ENCODE results near the gene C11orf68. TPM values are rescaled to one million over a fixed set of nuclear protein-coding genes. Genes with fewer than 3 reads are reported as not detected.
A peak's percentile ranks its signal among the peaks of the same experiment; 100 is the strongest.

C11orf68 gene
- total RNA-seq, 1 experiment from 2014 or later: 15.7 TPM

- Histone ChIP-seq H2BK15ac (ENCODE audit: low read depth, low read length) (no peak overlapping the region), H3K79me2 (ENCODE audit: insufficient read depth, low read length) (no peaks in the 10 kb centered on the region), H3K56ac (ENCODE audit: insufficient read length, low read depth, low read length) (no peak overlapping the region), H4K91ac (ENCODE audit: insufficient read length, low read depth, low read length) (no peak overlapping the region), H3K18ac (ENCODE audit: insufficient read length, low read depth, low read length) (no peak overlapping the region), H4K20me1 (ENCODE audit: control insufficient read depth, insufficient read depth, insufficient read length) (no peaks in the 10 kb centered on the region), H4K5ac (ENCODE audit: insufficient read length, low read depth, low read length) (no peak overlapping the region), H2BK20ac (ENCODE audit: low read depth, low read length, poor library complexity, severe bottlenecking) (no peak overlapping the region), H2BK12ac (ENCODE audit: insufficient read length, low read depth, low read length) (no peak overlapping the region), H2AFZ (ENCODE audit: low read length) (no peak overlapping the region), H4K8ac (replicated peaks; ENCODE audit: insufficient read length, low read depth, low read length) (no peak overlapping the region), H3K4me2 (ENCODE audit: insufficient read depth, insufficient read length, low read length) (no peak overlapping the region), H3K27me3 (ENCODE audit: insufficient read depth, low read length) (no peaks in the 10 kb centered on the region), H3K9ac (ENCODE audit: extremely low read depth, insufficient read length, low read length) (no peak overlapping the region), H3T11ph (ENCODE audit: low read length) (no peak overlapping the region), H3K9me3 (ENCODE audit: control insufficient read depth, low read depth, low read length) (no peaks in the 10 kb centered on the region), H3K23ac (ENCODE audit: insufficient read length, low read depth, low read length) (no peak overlapping the region), H3K4ac (ENCODE audit: low read depth, low read length) (no peak overlapping the region), H2BK5ac (ENCODE audit: insufficient read length, low read length) (no peak overlapping the region), H3K14ac (ENCODE audit: insufficient read depth, low read length) (no peak overlapping the region), H3K23me2 (ENCODE audit: insufficient read length, low read depth, low read length, poor library complexity, severe bottlenecking) (peaks cover 10% of the 10 kb centered on the region), H2BK120ac (ENCODE audit: low read depth, low read length, poor library complexity, severe bottlenecking) (no peak overlapping the region), H3K27ac (ENCODE audit: insufficient read length, low read depth, low read length) (no peak overlapping the region), H2AK5ac (ENCODE audit: insufficient read length, low read length) (no peak overlapping the region), H3K79me1 (ENCODE audit: insufficient read depth, low read depth, low read length, poor library complexity, severe bottlenecking) (no peaks in the 10 kb centered on the region), H3K4me1 (ENCODE audit: insufficient read depth, low read length) (no peaks in the 10 kb centered on the region; the same call in 1 of the 2 replicates)
- DNase-seq: no peak
- Mint-ChIP-seq H3K27ac (peak overlapping the region in 2 of 3 experiments; percentile 84 to 85; a peak in 5 of 7 replicates), H3K36me3 (ENCODE audit: insufficient read depth in 1 of 3, low read depth in 3 of 3) (peaks cover 0 to 7% (median 5%) of the 10 kb centered on the region in 3 experiments; a peak in 5 of 7 replicates), H3K4me1 (peaks cover 23 to 29% of the 10 kb centered on the region in 2 experiments), H3K27me3 (ENCODE audit: low read depth) (peaks cover 15% of the 10 kb centered on the region), H3K9me3 (no peaks in the 10 kb centered on the region; a peak in 1 of 5 replicates), H3K4me3 (peak overlapping the region in 1 of 2 experiments; percentile 49; a peak in 1 of 5 replicates)
- WGBS (ENCODE audit: extremely low coverage, insufficient read length, low lambda C conversion rate): no CpG with 5 or more reads among the region's 10 CpGs
- TF ChIP-seq CTCF (conservative IDR thresholded peaks at IDR 0.05): no peak
These were observed 3.6 kb downstream of the C11orf68 start for GRCh38 chr11:65915101-65915820.
